ENCODE measurements around the gene VTI1A. TPM values are rescaled to one million over a fixed set of nuclear protein-coding genes. Genes with fewer than 3 reads are reported as not detected.

The VTI1A gene
- total RNA-seq, 1 experiment from 2014 or later: 22.0 TPM

GRCh38 chr10:112794201-112794600, 347.2 kb downstream of the VTI1A start:
- Histone ChIP-seq H3K9ac (ENCODE audit: extremely low read depth, insufficient read length, low read length) (no peak overlapping the region), H3K56ac (ENCODE audit: insufficient read length, low read depth, low read length) (no peak overlapping the region), H2BK5ac (ENCODE audit: insufficient read length, low read length) (no peak overlapping the region), H3K79me2 (ENCODE audit: insufficient read depth, low read length) (no peaks in the 10 kb centered on the region), H2BK120ac (ENCODE audit: low read depth, low read length, poor library complexity, severe bottlenecking) (no peak overlapping the region), H2AK5ac (ENCODE audit: insufficient read length, low read length) (no peak overlapping the region), H4K20me1 (ENCODE audit: control insufficient read depth, insufficient read depth, insufficient read length) (no peaks in the 10 kb centered on the region), H2BK20ac (ENCODE audit: low read depth, low read length, poor library complexity, severe bottlenecking) (no peak overlapping the region), H3K9me3 (ENCODE audit: control insufficient read depth, low read depth, low read length) (no peaks in the 10 kb centered on the region), H3K79me1 (ENCODE audit: insufficient read depth, low read depth, low read length, poor library complexity, severe bottlenecking) (no peaks in the 10 kb centered on the region), H3K27me3 (ENCODE audit: insufficient read depth, low read length) (no peaks in the 10 kb centered on the region), H3K23ac (ENCODE audit: insufficient read length, low read depth, low read length) (no peak overlapping the region), H2BK15ac (ENCODE audit: low read depth, low read length) (no peak overlapping the region), H3K4ac (ENCODE audit: low read depth, low read length) (no peak overlapping the region), H2BK12ac (ENCODE audit: insufficient read length, low read depth, low read length) (no peak overlapping the region), H2AFZ (ENCODE audit: low read length) (no peak overlapping the region), H4K8ac (replicated peaks; ENCODE audit: insufficient read length, low read depth, low read length) (no peak overlapping the region), H3K23me2 (ENCODE audit: insufficient read length, low read depth, low read length, poor library complexity, severe bottlenecking) (no peaks in the 10 kb centered on the region), H3K4me2 (ENCODE audit: insufficient read depth, insufficient read length, low read length) (no peak overlapping the region), H3K18ac (ENCODE audit: insufficient read length, low read depth, low read length) (no peak overlapping the region), H3T11ph (ENCODE audit: low read length) (no peak overlapping the region), H4K5ac (ENCODE audit: insufficient read length, low read depth, low read length) (no peak overlapping the region), H3K14ac (ENCODE audit: insufficient read depth, low read length) (no peak overlapping the region), H3K4me1 (ENCODE audit: insufficient read depth, low read length) (peaks cover 3% of the 10 kb centered on the region; the same call in 1 of the 2 replicates), H3K27ac (ENCODE audit: insufficient read length, low read depth, low read length) (no peak overlapping the region), H4K91ac (ENCODE audit: insufficient read length, low read depth, low read length) (no peak overlapping the region)
- Mint-ChIP-seq H3K4me3 (no peak overlapping the region), H3K4me1 (peaks cover 56 to 63% of the 10 kb centered on the region in 2 experiments), H3K9me3 (peaks cover 0 to 5% of the 10 kb centered on the region in 2 experiments; a peak in 1 of 5 replicates), H3K27me3 (ENCODE audit: low read depth) (0 out of 2 replicates have a peak, but pooled peaks cover 2% of the 10 kb centered on the region), H3K27ac (no peak overlapping the region), H3K36me3 (ENCODE audit: insufficient read depth in 1 of 3, low read depth in 3 of 3) (peaks cover 0 to 9% (median 2%) of the 10 kb centered on the region in 3 experiments; a peak in 4 of 7 replicates)
- WGBS (ENCODE audit: extremely low coverage, insufficient read length, low lambda C conversion rate): no CpG with 5 or more reads among the region's 4 CpGs
- no peak for TF ChIP-seq CTCF (conservative IDR thresholded peaks at IDR 0.05)
- DNase-seq: no peak

Measured in H9 (cell line).